C4-2B (cell line): ENCODE results near the gene CCDC85C.

Source experiments
- ZFX ChIP-seq: fragments of 450-650 bp; IDR thresholded peaks from 2 replicates; pipeline ENCODE4 v1.6.1; 2017
- TF ChIP-seq, protein P1 (sequence below): fragments of 450-650 bp; conservative IDR thresholded peaks from 2 replicates; pipeline ENCODE4 v1.5.1; 2017; ENCODE audit warnings: mild to moderate bottlenecking

DNA sequence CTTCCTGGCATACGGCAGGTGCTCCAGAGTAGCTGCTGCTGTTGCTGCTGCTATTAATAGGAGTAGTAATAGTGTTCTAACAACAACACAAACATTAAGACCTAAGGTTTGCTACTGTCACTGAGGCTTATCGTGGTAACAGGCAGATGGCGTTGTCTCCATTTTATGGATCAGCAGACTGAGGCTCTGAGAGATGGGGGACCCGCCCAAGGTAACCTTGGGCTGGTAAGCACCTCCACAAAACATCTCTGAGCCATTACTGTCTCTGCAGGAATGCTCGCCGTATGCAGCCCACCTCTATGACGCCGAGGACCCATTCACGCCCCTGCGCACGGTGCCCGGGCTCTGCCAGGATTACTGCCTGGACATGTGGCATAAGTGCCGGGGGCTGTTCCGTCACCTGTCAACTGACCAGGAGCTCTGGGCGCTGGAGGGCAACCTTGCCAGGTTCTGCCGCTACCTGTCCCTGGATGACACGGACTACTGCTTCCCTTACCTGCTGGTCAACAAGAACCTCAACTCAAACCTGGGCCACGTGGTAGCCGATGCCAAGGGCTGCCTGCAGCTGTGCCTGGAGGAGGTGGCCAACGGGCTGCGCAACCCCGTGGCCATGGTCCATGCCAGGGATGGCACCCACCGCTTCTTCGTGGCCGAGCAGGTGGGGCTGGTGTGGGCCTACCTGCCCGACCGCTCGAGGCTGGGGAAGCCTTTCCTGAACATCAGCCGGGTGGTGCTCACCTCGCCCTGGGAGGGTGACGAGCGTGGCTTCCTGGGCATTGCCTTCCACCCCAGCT is 48.1 kb upstream of the CCDC85C start:
- TF ChIP-seq, protein P1, sequence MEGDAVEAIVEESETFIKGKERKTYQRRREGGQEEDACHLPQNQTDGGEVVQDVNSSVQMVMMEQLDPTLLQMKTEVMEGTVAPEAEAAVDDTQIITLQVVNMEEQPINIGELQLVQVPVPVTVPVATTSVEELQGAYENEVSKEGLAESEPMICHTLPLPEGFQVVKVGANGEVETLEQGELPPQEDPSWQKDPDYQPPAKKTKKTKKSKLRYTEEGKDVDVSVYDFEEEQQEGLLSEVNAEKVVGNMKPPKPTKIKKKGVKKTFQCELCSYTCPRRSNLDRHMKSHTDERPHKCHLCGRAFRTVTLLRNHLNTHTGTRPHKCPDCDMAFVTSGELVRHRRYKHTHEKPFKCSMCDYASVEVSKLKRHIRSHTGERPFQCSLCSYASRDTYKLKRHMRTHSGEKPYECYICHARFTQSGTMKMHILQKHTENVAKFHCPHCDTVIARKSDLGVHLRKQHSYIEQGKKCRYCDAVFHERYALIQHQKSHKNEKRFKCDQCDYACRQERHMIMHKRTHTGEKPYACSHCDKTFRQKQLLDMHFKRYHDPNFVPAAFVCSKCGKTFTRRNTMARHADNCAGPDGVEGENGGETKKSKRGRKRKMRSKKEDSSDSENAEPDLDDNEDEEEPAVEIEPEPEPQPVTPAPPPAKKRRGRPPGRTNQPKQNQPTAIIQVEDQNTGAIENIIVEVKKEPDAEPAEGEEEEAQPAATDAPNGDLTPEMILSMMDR, result no peak
- no peak for TF ChIP-seq ZFX
